Tibial artery (tissue), 4 donors: ENCODE results near the gene DTWD1.

Source experiments
- DNase-seq, 2 donors: peaks; one replicate each; pipeline ENCODE4 v3.0.0-alpha.2; 2019
- H3K27ac ChIP-seq, 2 donors: fragments of 200-600 bp; sonication (generic) in 1 of 2; 1 replicate in 1 of 2; 2 replicates in 1 of 2; pipeline ENCODE4 v1.5.1; 2018 to 2019; ENCODE audit warnings: mild to moderate bottlenecking in 1 of 2
- H3K27me3 ChIP-seq, 2 donors: fragments of 200-600 bp; sonication (generic) in 1 of 2; one replicate each; pipeline versions ENCODE4 v1.5.1 to v1.6.0; 2016 to 2019
- H3K36me3 ChIP-seq, 3 donors: fragments of 200-600 bp; sonication (generic) in 2 of 3; one replicate each; pipeline ENCODE4 v1.5.1; 2016 to 2019; ENCODE audit warnings: mild to moderate bottlenecking in 2 of 3
- H3K4me1 ChIP-seq, 4 donors: fragments of 200-600 bp; sonication (generic) in 2 of 4; 1 replicate in 3 of 4; 2 replicates in 1 of 4; pipeline ENCODE4 v1.5.1; 2016 to 2019
- H3K4me3 ChIP-seq, 2 donors: fragments of 200-600 bp; sonication (generic) in 1 of 2; 1 replicate in 1 of 2; 2 replicates in 1 of 2; pipeline ENCODE4 v1.5.1; 2018 to 2019; ENCODE audit warnings: mild to moderate bottlenecking in 2 of 2
- H3K9me3 ChIP-seq, 3 donors: fragments of 200-600 bp; sonication (generic) in 1 of 3; one replicate each; pipeline ENCODE4 v1.5.1; 2016 to 2019
- CTCF ChIP-seq, 2 experiments: fragments of 200-600 bp in 1 of 2; fragments of 450-650 bp in 1 of 2; IDR thresholded peaks; one replicate each; pipeline ENCODE4 v1.5.1; 2017 to 2019; ENCODE audit warnings: antibody characterized with exemption in 2 of 2, mild to moderate bottlenecking in 1 of 2, moderate library complexity in 1 of 2
- intact Hi-C: fragments of 100-400 bp; cut with DNase I; formaldehyde crosslinking; loops from one replicate; pipeline ENCODE4 v1.15.0; 2023; ENCODE audit warnings: low total_unique reads

Gene DTWD1

GRCh38 chr15:49678655-49679054 lies 57.8 kb downstream of the DTWD1 start:
- TF ChIP-seq CTCF (IDR thresholded peaks at IDR 0.05) = no peak
- Histone ChIP-seq H3K4me3 (no peak overlapping the region), H3K36me3 (no peaks in the 10 kb centered on the region), H3K27me3 (no peaks in the 10 kb centered on the region), H3K27ac (peak overlapping the region; percentile 10 to 25), H3K9me3 (no peaks in the 10 kb centered on the region), H3K4me1 (peaks cover 0 to 30% (median 0%) of the 10 kb centered on the region in 4 donors)
- no peak for DNase-seq
- intact Hi-C loops = no loop called here

- no peaks in the 10 kb centered on the region for H3K36me3 ChIP-seq
- no peak for TF ChIP-seq CTCF (IDR thresholded peaks at IDR 0.05)
- DNase-seq = no peak
- no peaks in the 10 kb centered on the region for H3K27me3 ChIP-seq
- intact Hi-C loops = no loop called here
- H3K27ac ChIP-seq = no peak overlapping the region
- no peaks in the 10 kb centered on the region for H3K4me1 ChIP-seq
- no peaks in the 10 kb centered on the region for H3K9me3 ChIP-seq
- H3K4me3 ChIP-seq = no peak overlapping the region
Observed at GRCh38 chr15:49686599-49686998, 65.8 kb downstream of the DTWD1 start.

GRCh38 chr15:49688135-49688790 lies 67.4 kb downstream of the DTWD1 start:
- H3K27ac ChIP-seq = no peak overlapping the region
- DNase-seq = no peak
- intact Hi-C loops = no loop called here
- no peaks in the 10 kb centered on the region for H3K36me3 ChIP-seq
- TF ChIP-seq CTCF (IDR thresholded peaks at IDR 0.05) = no peak
- H3K9me3 ChIP-seq = no peaks in the 10 kb centered on the region
- H3K27me3 ChIP-seq = no peaks in the 10 kb centered on the region
- peaks cover 0 to 5% (median 0%) of the 10 kb centered on the region in 4 donors for H3K4me1 ChIP-seq
- H3K4me3 ChIP-seq = no peak overlapping the region

- Histone ChIP-seq H3K27me3 (no peaks in the 10 kb centered on the region), H3K27ac (no peak overlapping the region)
- DNase-seq = no peak
Observed at GRCh38 chr15:49692514-49693090, 71.8 kb downstream of the DTWD1 start.

GRCh38 chr15:49693498-49693897 lies 72.7 kb downstream of the DTWD1 start:
- intact Hi-C loops = no loop called here
- TF ChIP-seq CTCF (IDR thresholded peaks at IDR 0.05) = no peak
- Histone ChIP-seq H3K4me3 (no peak overlapping the region), H3K9me3 (no peaks in the 10 kb centered on the region), H3K4me1 (peaks cover 0 to 11% (median 0%) of the 10 kb centered on the region in 4 donors), H3K27me3 (no peaks in the 10 kb centered on the region), H3K36me3 (no peaks in the 10 kb centered on the region), H3K27ac (no peak overlapping the region)
- DNase-seq = no peak

More at GRCh38 chr15:49692514-49693090, 71.8 kb downstream of the DTWD1 start:
- intact Hi-C loops = no loop called here
- Histone ChIP-seq H3K4me1 (peaks cover 0 to 11% (median 0%) of the 10 kb centered on the region in 4 donors), H3K4me3 (no peak overlapping the region), H3K9me3 (no peaks in the 10 kb centered on the region), H3K36me3 (no peaks in the 10 kb centered on the region)
- no peak for TF ChIP-seq CTCF (IDR thresholded peaks at IDR 0.05)
